Islet of Langerhans (tissue), 1 donor: ENCODE data around the gene CRBN.

ENCODE experiments used
- FAIRE-seq: peaks from one replicate; lab custom pipeline; 2011; peaks lifted over from hg19 to GRCh38; lab: Jason Lieb, UNC

Gene CRBN

DNA sequence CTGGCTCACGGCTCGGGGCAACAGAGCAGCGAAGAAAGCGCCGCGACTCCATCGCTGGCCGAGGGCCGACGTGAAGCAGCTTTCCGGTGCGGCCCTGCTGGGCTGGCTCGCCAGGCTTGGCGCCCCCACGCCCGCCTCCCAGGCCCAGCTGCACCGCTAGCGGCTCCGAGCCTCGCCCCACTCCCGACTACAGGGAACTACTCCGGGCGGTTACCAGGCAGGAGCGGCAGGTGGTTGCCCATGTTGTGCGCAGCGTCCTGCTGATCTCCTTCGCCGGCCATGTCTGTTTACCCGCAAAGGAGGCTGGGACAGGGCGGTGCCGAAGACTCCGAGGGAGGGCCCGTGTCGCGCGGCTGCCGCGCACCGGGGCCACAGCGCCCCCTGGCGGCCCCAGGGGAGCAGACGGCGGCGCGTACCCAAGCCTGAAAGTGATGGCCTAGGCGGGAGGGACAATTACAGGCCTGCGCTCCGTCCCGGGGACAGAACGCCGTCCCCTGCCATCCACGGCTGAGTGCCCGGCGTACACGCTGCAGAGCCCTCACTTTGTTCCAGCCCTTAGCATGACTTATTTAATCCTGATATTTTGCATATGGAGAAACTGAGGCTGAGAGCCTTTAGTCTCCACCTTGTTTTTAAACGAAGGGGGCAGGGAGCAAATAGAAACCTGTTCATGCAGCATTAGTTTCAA lies at the start of gene CRBN:
TSS of gene CRBN (minus strand) at position 285 of the 688 bp plus-strand sequence. CDS start at position 281, 4 bp downstream.
- FAIRE-seq, result no peak

DNA sequence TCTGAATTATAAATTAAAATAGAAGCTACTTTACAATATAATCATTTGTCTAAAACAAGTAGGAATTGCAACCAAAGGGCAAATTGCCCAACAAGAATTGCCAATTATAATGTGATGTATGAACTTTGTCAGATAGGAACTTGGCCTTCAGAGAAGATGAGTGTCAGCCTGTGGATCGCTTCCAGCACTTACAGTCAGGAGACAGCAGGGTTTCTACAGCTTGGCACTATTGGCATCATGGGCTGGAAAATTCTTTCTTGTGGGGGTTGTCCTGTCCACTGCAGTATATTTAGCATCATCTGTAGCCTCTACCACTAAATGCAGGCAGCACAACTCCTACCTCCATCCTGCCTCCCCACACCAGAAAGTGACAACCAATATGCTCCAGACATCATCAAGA lies 48.1 kb upstream of the CRBN start:
- no peak for FAIRE-seq

DNA sequence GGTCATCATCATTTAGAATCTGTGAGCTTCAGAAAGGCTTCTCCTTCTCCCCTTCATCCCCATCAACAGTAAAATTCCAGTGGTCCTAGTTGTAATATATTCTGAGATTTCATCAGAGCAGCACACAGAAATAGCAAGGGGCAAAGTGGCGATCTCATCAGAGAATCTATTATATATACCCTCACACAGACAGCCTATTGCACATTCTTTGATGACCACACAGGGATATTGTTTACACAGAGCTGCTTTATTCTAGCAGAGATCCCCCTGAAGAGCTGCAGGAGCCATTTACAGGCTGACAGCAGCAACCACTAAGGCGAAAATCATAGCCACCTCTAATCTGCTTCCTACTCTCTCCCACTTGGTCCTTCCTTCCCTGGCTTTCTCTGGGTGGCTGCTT lies 42.0 kb upstream of the CRBN start:
- no peak for FAIRE-seq

DNA sequence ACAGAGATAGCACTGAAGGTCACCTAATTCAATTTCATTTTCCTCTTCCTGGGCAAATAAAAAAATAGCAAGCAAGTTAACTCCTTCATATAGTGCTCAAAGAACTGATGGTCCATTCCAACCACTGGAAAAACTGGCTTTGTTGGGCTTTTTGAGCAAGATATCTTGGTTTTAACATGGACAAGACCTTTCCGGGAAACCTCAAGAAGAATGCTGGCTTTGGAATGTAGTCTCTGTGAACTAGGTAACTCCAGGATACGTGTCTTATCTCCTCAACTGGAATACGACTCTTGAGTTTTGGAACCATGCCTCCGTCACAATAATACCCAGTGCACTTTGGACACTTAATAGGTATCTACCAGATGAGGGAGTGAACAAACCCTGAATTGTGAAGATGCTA lies 36.9 kb upstream of the CRBN start:
- FAIRE-seq, result no peak

DNA sequence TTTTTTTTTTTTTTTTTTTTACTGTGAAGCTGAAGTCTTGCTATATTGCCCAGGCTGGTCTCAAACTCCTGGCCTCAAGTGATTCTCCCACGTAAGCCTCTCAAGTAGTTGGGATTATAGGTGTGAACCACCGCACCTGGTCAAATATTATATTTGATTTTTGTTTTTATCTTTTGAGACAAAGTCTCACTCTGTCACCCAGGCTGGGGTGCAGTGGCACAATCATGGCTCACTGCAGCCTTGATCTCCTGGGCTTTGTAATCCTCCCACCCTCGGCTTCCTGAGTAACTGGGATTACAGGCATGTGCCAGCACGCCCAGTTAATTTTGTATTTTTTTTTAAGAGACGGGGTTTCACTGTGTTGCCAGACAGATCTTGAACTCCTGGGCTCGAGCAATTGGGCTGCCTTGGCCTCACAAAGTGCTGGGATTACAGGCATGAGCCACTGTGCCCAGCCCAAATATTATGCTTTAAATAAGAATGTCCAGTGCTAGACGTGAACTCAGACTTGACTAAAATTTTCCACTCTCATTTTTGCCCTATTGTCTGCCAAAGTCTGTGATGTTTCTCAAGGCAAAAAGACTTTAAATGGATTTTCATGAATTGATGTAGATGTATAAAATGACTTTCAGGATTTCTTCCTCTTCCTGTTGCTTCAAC lies 33.4 kb upstream of the CRBN start:
- no peak for FAIRE-seq

DNA sequence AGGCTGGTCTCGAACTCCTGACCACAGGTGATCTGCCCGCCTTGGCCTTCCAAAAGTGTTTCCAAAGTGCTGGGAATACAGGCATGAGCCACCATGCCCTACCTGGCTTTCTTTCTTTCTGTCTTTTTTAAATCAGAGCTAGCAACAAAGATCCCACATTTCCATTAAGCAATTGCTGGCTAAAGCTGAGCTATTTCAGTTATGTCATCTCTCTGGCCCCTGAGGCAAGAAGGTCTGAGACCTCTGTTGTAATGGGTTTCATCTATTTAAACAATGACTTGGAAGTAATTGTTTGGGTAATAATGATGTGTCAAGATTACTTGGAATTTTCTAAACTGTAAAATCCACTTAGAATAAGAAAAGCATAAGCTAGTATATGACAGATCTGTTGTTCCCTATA lies 30.2 kb upstream of the CRBN start:
- no peak for FAIRE-seq

DNA sequence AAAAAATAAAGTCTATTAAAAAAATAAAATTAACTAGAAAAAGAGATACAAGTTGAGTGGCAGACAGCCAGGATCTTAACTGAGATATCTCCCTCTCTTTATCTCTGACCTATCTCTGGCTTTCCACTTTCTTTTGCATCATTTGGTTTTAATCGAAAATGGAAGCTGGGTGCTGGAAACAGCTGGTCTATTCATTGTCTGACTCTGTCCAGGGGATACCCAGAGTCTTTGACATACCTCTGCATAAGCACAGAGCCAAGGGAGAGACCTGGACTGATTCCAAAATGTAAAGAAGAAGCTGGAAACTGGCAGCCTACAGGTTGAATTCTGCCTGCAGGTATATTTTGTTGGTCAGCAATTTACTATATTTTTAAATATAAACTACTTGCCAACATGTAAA lies 29.6 kb upstream of the CRBN start:
- no peak for FAIRE-seq

DNA sequence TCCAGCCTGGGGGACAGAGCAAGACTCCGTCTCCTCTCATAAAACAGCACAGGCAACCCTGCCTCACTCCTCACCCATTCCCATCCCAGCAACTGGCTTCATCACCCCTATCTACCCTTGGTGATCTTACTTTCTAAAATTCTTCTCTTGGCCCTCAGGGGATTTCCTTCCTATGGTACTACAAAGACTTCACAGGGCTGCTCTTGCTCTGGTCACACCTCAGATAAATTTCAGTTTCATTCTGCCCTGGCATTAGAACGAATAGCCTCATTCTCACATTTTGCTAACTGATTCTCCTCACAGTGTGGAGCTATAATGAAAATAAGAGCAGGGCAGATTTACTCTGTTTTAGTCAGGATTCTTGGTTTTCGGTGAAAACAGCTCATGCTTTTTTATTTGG lies 22.1 kb upstream of the CRBN start:
- no peak for FAIRE-seq

DNA sequence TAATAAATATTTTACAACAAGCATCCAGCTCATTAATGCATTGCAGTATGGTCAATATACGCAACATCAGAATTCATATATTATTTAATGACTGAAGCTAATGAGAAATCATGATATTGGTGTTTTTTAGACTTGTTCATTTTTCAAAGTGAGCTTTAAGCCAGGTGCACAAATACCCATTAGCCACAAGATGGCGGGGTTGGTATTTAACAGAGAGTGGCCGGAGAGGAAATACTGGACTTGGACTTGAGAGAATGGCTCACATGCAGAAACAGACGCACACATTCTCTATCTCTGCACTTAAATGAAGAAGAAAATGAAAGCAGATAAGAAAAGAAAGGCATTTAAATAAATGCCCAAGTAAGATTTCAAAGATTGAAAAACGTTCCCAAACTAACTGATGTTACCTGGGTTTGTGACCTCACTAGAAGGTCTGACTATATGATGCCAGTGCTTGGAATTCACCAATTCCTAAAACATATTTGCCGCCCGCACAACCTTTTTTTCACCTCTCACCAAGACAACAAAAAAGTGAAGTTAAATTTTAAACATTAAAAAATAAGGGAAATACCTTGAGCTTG lies 21.2 kb upstream of the CRBN start:
- FAIRE-seq, result peak; percentile 97

DNA sequence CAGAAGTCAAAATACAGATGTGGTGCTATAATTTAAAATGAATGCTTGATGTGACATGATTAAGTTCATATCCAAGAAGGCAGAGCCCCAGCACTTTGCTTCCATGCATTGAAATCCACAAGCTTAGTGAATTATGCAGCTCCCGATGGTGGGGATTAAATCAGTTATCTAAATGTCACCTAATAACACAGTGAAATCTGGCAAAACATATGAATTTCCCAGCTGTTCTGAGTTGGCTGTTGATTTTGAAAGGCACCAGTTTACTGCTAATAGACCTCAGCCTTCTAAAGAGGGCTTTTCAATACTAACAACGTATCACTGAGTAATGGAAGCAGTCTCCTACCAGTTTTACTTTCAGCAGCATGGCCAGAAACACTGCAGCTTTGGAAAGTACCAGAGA lies 19.8 kb upstream of the CRBN start:
- no peak for FAIRE-seq

DNA sequence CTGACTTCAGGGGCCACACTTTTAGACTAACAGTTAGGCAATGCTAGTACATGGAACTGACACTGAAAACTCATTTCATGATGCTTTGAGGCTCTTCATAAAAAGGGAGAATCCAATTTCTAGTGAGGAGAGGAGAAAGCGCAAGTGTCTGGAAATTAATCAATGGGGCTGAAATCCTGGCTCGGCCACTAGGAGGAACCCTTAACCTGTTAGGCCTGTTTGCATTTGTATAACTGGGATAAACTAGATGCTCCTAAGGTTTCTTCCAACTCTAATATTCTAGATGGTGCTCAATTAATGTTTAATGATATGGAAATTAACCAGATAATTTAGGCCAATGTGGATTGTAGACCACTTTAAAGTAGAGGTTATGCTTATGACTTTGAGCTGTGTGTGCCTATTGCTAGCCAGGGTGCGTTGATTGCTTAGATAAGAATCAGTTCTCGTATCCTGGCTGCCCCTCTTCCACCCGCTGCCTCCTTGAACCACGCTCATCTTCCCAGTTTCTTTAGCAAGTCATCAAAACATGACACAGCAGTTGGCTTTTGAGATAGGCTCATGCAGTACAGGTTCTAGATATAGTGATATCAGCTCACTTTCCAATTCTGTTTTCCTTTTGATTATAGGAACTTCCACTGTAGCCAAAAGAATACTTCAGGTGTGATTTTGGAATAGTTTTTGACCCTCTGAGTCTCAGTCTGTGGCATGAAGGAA lies 16.8 kb upstream of the CRBN start:
- no peak for FAIRE-seq

DNA sequence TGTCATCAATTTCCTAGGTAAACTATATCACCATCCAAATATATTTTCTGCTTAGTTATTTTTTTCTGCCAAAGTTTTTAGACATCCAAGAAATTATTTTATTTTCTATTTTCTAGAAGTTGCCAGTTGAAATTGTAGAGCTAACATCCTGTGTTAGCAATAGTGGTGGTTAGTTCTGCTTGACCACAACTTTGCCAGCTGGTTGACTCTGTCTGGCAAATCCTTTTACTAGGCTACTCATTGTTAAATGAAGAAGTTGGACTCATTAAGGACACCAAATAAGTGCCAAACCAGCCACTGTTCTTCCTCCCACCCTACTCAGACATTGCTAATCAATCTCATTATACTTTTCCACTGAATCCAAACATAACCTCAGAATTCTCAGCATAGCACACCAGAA lies 15.4 kb upstream of the CRBN start:
- no peak for FAIRE-seq

DNA sequence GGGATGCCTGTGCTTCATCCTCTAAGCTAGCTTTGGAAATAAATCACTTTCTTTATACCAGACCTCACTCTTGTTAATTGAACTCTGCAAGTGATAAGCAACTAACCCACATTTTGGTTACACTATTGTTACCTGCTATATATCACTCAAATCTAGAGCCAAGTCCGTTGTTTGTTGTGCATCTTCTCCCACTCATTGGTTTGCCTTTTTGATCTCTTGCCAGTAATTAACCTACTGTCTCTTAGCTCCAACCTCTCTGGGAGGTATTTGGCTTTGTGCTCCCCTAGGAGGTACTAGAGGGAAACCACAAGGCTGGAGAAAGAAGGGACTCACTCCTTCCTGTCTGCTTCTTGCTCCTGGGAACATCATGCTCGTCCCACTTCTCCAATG lies 12.8 kb upstream of the CRBN start:
- FAIRE-seq, result no peak

DNA sequence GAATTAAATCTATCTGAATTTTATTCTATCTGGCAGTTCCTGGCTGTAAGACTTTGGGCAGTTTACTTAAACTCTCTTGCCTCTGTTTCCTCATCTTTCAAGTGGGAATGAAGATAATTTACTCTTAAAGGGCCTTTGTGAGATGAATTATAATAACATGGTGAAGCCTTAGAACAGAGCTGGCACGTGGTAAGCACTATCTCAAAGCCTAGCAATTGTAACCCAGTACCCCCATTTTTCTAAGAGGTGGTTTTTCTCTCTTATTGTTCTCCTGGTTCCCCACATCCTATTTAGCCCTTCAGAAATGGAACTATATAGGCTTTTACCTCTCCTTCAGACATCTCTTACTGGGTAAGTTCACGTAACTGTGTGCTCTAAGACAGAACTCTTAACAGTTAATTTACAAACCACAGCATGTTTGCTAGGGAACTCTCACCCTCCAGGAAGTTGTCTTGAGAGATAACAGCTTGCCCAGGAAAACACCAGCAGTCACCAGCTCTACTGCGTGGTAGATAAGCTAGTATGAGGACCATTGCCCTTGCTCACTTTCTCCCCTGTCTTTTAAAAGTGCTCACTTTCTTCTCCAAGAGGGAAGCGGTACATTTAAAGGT lies 12.3 kb upstream of the CRBN start:
- no peak for FAIRE-seq

DNA sequence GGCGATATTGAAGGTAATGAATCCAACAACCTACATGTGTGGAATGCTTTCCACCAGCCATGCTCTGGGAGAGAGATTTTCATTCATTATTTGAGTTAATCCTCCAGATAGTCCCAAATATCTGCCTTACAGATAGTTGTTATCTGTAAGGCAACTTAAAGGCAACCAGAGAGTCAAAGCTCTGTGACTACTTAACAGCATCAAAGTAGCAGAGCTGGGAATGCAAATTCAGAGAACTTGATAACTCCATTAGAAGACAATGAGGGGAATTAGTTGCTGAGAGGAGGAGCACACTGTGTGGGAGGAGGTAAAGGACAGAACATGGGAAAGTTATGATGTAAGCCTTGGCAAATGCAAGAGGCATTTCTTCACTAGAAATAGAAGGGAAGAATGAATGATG lies 10.5 kb upstream of the CRBN start:
- no peak for FAIRE-seq

DNA sequence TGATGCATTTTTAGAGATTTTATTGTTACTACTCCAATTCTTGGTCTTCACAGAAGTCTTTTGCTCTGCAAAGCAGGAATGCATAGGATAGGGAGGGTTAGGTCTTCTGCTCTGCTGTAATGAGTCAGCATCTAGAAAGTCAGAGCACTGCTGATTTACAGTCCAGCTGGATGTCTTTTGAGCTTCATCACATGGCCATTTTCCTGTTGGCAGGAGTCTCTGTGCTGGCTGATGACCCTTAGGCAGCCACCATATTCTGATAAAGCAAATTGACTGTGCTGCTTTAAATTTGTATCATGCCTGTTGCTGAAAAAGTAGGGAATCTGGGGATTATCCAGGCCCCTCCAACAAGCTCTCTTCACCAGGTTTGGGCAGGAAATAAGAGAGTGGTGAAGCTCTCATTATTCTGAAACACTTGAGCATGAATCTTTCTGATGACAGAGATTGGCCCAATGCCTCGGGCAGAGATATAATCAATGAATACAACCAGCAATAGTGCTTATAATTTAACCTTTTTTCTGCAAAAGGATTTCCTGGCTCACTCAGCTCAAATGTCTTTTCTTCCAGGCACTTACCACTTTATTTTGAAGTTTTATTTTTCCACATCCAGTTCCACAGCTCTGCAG lies 9.7 kb upstream of the CRBN start:
- no peak for FAIRE-seq

DNA sequence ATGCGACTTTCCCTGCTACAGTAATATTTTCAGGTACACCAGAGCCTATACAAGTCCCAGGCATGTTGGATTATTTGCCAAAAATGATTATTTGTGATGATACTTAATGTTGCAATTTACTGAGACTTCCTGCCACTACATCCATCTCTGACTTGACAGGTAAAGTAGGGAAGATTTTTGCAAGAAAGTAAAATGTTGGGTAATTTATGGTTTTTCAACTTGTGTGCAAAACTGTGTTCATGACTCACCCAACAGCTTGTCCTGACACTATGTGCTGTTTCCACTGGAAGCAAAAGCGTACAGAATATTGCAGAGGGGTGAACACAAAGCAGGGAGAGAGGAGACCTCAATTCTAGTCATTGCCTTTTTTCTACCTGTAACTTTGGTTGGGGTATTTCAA lies 5.4 kb upstream of the CRBN start:
- no peak for FAIRE-seq

DNA sequence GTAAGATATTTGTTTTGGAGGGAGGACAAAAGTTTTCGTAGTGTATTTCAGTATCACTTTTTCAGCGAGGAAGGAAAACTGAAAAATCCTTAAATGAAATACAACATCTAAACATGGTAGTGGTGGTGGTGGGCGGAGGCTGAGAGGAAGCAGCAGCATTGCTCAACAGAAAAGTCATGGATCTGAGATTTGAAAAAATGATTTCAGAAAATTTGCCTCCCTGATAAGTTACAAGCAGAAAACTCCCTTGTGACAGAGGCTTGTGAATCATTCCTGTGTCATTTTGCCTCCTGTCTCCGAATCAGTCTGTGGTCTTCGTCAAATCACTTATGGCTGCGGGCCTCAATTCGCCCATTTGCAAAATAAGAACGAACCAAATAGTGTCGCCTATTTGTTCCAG lies 965 bp upstream of the CRBN start:
- FAIRE-seq, result no peak

DNA sequence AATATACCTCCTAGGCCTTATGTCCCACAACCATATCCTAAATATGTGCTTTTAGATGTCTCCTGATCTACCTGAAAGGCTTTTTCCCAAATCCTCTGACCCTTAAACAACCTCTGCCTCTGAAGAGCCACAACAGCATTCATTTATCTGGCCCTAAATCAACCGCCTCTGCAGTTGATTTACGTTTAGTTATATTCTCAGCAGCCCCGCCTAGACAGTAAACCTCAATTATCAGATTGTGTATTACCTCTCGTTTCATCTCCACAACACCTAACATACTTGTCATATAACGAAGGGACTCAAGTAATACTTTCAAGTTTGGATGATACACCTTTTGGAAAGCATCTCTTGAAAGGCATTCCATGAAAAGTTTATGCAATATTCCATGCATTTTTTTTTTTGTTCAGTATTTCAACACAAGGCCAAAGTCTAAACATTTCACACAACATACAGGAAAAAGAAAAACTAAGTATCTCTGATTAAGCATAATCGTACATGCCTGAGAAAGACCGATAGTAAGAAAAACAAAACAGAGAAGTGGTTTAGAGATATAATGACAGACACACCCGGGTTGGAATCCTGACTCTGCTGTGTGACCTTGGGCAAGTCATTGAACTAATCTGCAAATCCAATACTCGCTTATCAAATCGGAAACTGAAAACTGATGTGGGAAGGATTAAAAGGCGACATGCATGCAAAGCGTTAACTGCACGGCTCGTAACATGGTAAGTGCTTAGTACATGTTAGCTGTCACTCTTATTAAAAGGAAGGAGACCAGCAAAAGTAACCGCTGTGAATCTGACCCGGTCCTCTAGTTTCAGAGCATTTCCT lies 778 bp downstream of the CRBN start:
- FAIRE-seq, result no peak

DNA sequence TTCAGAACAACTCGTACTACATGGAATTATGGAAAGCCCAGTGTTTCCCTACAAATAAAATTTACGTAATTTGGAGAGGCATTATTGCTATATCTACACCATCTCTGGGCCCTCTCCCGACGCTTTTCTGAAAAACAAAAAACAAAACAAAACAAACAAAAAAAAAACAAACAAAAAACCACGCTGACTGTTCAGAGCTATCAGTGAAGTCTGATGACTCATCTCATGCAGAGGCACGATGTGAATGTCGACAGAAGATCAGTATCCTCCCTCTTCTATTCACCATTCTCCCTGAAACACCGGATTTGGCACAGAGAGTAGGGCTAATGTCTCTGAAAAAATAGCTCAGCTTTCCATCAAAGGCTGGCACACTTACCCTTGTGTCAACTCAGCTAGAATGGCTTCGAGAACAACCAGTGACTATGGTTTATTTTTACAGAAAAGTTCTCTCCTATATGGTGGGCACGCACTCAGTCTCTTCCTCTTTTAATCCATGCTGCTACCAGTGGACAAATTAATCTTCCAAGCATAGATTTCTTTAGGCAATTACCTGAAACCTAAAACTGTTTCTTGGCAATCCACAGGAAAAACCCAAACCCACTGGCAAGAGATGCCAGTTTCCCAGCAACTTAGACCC lies 1.5 kb downstream of the CRBN start:
- no peak for FAIRE-seq

DNA sequence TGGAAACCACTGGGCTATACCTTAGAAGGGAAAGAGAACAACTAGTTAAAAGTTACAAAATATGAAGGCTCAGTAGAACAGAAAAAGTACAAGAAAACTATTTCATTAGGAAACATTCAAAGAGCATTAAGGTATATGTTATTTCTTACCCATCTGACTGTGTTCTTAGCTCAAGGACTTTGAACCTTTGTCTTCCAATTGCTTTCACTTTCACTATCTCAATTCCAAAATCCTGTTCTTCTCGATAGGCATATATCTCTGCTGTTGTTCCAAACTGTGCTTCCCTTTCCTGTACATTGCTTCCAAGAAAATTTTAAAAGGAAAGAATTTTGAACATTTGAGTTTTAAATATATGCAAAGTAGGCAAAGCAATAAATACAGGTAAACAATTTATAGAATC lies 6.9 kb downstream of the CRBN start:
- FAIRE-seq, result no peak
